Esophagus squamous epithelium (tissue), 5 donors: ENCODE results near the gene CDIP1. TPM values are rescaled to one million over a fixed set of nuclear protein-coding genes. Genes with fewer than 3 reads are reported as not detected.

Source experiments
- DNase-seq: peaks from one replicate; lab custom pipeline; 2025; lab: John Stamatoyannopoulos, UW
- H3K27ac ChIP-seq, 4 donors: fragments of 200-600 bp; sonication (generic); one replicate each; pipeline ENCODE4 v1.5.1; 2016 to 2019; ENCODE audit warnings: mild to moderate bottlenecking in 1 of 4
- H3K27me3 ChIP-seq, 4 donors: fragments of 200-600 bp; sonication (generic); 1 replicate in 3 of 4; 2 replicates in 1 of 4; pipeline versions ENCODE4 v1.5.1 to v1.6.0; 2017 to 2021; ENCODE audit warnings: antibody characterized with exemption in 1 of 4
- H3K36me3 ChIP-seq, 3 donors: fragments of 200-600 bp; sonication (generic); one replicate each; pipeline ENCODE4 v1.5.1; 2016 to 2019
- H3K4me1 ChIP-seq, 3 donors: fragments of 200-600 bp; sonication (generic); one replicate each; pipeline ENCODE4 v1.5.1; 2017 to 2019
- H3K4me3 ChIP-seq, 4 donors: fragments of 200-600 bp; sonication (generic); 1 replicate in 3 of 4; 2 replicates in 1 of 4; pipeline ENCODE4 v1.5.1; 2016 to 2019; ENCODE audit warnings: mild to moderate bottlenecking in 2 of 4, moderate library complexity in 1 of 4
- H3K9me3 ChIP-seq, 3 donors: fragments of 200-600 bp; sonication (generic); one replicate each; pipeline ENCODE4 v1.5.1; 2016 to 2019
- CTCF ChIP-seq, 6 experiments: fragments of 450-650 bp in 4 of 6; fragments of 200-600 bp in 2 of 6; sonication (generic) in 2 of 6; IDR thresholded peaks; one replicate each; pipeline ENCODE4 v1.5.1; 2016 to 2019; ENCODE audit warnings: antibody characterized with exemption in 6 of 6, mild to moderate bottlenecking in 4 of 6, moderate library complexity in 4 of 6
- POLR2A ChIP-seq, 4 donors: fragments of 450-650 bp; IDR thresholded peaks; one replicate each; pipeline ENCODE4 v1.6.1; 2017; ENCODE audit warnings: antibody characterized with exemption in 4 of 4, mild to moderate bottlenecking in 4 of 4, moderate library complexity in 3 of 4
- WGBS, 2 donors: methylation state at CpG; one replicate each; pipeline ENCODE4 v1.1.5; 2018; 5-methylcytosine and 5-hydroxymethylcytosine counted together
- intact Hi-C: fragments of 100-400 bp; cut with DNase I; formaldehyde crosslinking; loops from one replicate; pipeline ENCODE4 v1.15.0; 2022
- total RNA-seq, 4 donors: library from RNA; depleted of rRNA; stranded (reverse); fragments of >200 nt; gene quantifications; one replicate each; pipeline ENCODE4 v1.1.0, GENCODE V29; 2016
- donor health status: DM: yes; HTN: yes; CAD: no.

The CDIP1 gene
- total RNA-seq, 4 donors from 2014 or later = 10.2 to 26.5 (median 16.5) TPM

- Histone ChIP-seq H3K27me3 (no peaks in the 10 kb centered on the region), H3K36me3 (peaks cover 26 to 85% (median 28%) of the 10 kb centered on the region in 3 donors), H3K9me3 (no peaks in the 10 kb centered on the region), H3K4me1 (peaks cover 18 to 64% (median 28%) of the 10 kb centered on the region in 3 donors), H3K4me3 (no peak overlapping the region), H3K27ac (no peak overlapping the region)
- DNase-seq = no peak
- intact Hi-C loops = no loop called here
- WGBS, 2 donors = 88 to 90% methylated on average over 7 to 8 of the region's 8 CpGs
- TF ChIP-seq CTCF (IDR thresholded peaks at IDR 0.05) (no peak), POLR2A (IDR thresholded peaks at IDR 0.05) (no peak)
These were observed 29.2 kb downstream of the CDIP1 start for GRCh38 chr16:4509420-4509819.

GRCh38 chr16:4508806-4509205 is 29.8 kb downstream of the CDIP1 start:
- no peak for TF ChIP-seq CTCF (IDR thresholded peaks at IDR 0.05)
- no peak for TF ChIP-seq POLR2A (IDR thresholded peaks at IDR 0.05)
- H3K27ac ChIP-seq = no peak overlapping the region

GRCh38 chr16:4507588-4508345 is 30.8 kb downstream of the CDIP1 start:
- no peak overlapping the region for H3K27ac ChIP-seq
- H3K4me1 ChIP-seq = peaks cover 13 to 63% (median 14%) of the 10 kb centered on the region in 3 donors
- TF ChIP-seq POLR2A (IDR thresholded peaks at IDR 0.05) = no peak
- TF ChIP-seq CTCF (IDR thresholded peaks at IDR 0.05) = no peak
- H3K4me3 ChIP-seq = no peak overlapping the region
- intact Hi-C loops = no loop called here
- no peaks in the 10 kb centered on the region for H3K9me3 ChIP-seq
- no peak for DNase-seq
- no peaks in the 10 kb centered on the region for H3K27me3 ChIP-seq
- peaks cover 26 to 68% (median 28%) of the 10 kb centered on the region in 3 donors for H3K36me3 ChIP-seq
- WGBS, 2 donors = 89 to 90% methylated on average over 5 to 13 of the region's 17 CpGs

More at GRCh38 chr16:4508806-4509205, 29.8 kb downstream of the CDIP1 start:
- intact Hi-C loops = no loop called here
- WGBS, 2 donors = 100% methylated on average over 1 to 2 of the region's 3 CpGs
- Histone ChIP-seq H3K36me3 (peaks cover 26 to 78% (median 28%) of the 10 kb centered on the region in 3 donors), H3K4me3 (no peak overlapping the region), H3K27me3 (no peaks in the 10 kb centered on the region), H3K9me3 (no peaks in the 10 kb centered on the region), H3K4me1 (peaks cover 14 to 64% (median 22%) of the 10 kb centered on the region in 3 donors)
- DNase-seq = no peak

- H3K36me3 ChIP-seq = peaks cover 18 to 55% (median 23%) of the 10 kb centered on the region in 3 donors
- no peaks in the 10 kb centered on the region for H3K27me3 ChIP-seq
- peak overlapping the region in 3 of 4 donors; percentile 32 to 78 (median 74) for H3K27ac ChIP-seq
- TF ChIP-seq POLR2A (IDR thresholded peaks at IDR 0.05) (no peak), CTCF (IDR thresholded peaks at IDR 0.05) (peak; percentile 71 to 90 (median 82))
- peaks cover 12 to 63% (median 17%) of the 10 kb centered on the region in 3 donors for H3K4me1 ChIP-seq
- no peak overlapping the region for H3K4me3 ChIP-seq
- intact Hi-C loops = no loop called here
- no peaks in the 10 kb centered on the region for H3K9me3 ChIP-seq
- 0 to 8% methylated on average over 2 to 3 of the region's 3 CpGs for WGBS, 2 donors
- no peak for DNase-seq
These were observed 32.1 kb downstream of the CDIP1 start for GRCh38 chr16:4506450-4506849.
